Mesendoderm (in vitro differentiated cells): ENCODE data around the gene FSHR.

Source experiments
- DNase-seq: peaks from one replicate; pipeline ENCODE4 v3.0.0; 2013
- H2AK5ac ChIP-seq: 2 replicates; pipeline ENCODE4 v1.6.1; 2013; ENCODE audit warnings: low read length, inconsistent platforms
- H2BK120ac ChIP-seq: 2 replicates; pipeline ENCODE4 v1.6.1; 2013; ENCODE audit warnings: low read depth, mild to moderate bottlenecking, low read length, moderate library complexity, mixed read lengths
- H2BK15ac ChIP-seq: replicated peaks from 2 replicates; pipeline ENCODE4 v1.6.1; 2013; ENCODE audit warnings: low read depth, mild to moderate bottlenecking, moderate library complexity
- H2BK5ac ChIP-seq: 2 replicates; pipeline ENCODE4 v1.6.1; 2013; ENCODE audit warnings: low read length, inconsistent platforms
- H3K18ac ChIP-seq: 2 replicates; pipeline ENCODE4 v1.6.1; 2013; ENCODE audit warnings: mild to moderate bottlenecking, low read length, mixed read lengths
- H3K23ac ChIP-seq: one replicate; pipeline ENCODE4 v1.6.1; 2013; ENCODE audit warnings: low read length
- H3K27ac ChIP-seq: 2 replicates; pipeline ENCODE4 v1.5.1; 2013; ENCODE audit warnings: low read depth, mild to moderate bottlenecking, inconsistent platforms, low read length, moderate library complexity
- H3K27me3 ChIP-seq: 2 replicates; pipeline ENCODE4 v1.6.1; 2013; ENCODE audit warnings: low read length, control low read depth, mild to moderate bottlenecking, inconsistent platforms; ENCODE audit not compliant: insufficient read depth, poor library complexity
- H3K36me3 ChIP-seq: 2 replicates; pipeline ENCODE4 v1.6.1; 2013; ENCODE audit warnings: low read length, inconsistent platforms; ENCODE audit not compliant: control insufficient read depth, insufficient read depth
- H3K4ac ChIP-seq: one replicate; pipeline ENCODE4 v1.6.1; 2013; ENCODE audit warnings: low read depth, mild to moderate bottlenecking, low read length, moderate library complexity
- H3K4me1 ChIP-seq: 2 replicates; pipeline ENCODE4 v1.6.1; 2013; ENCODE audit warnings: low read depth, low read length, inconsistent platforms; ENCODE audit not compliant: control insufficient read depth
- H3K4me2 ChIP-seq: 2 replicates; pipeline ENCODE4 v1.6.1; 2013; ENCODE audit warnings: low read length
- H3K4me3 ChIP-seq: 2 replicates; pipeline ENCODE4 v1.5.1; 2013; ENCODE audit warnings: mild to moderate bottlenecking, low read length
- H3K56ac ChIP-seq: one replicate; pipeline ENCODE4 v1.6.1; 2013; ENCODE audit warnings: low read length
- H3K79me1 ChIP-seq: 2 replicates; pipeline ENCODE4 v1.6.1; 2013; ENCODE audit warnings: low read length, inconsistent platforms
- H3K79me2 ChIP-seq: 2 replicates; pipeline ENCODE4 v1.6.1; 2013; ENCODE audit warnings: mild to moderate bottlenecking, low read length; ENCODE audit not compliant: control insufficient read depth, insufficient read depth
- H3K9ac ChIP-seq: 2 replicates; pipeline ENCODE4 v1.6.1; 2013; ENCODE audit warnings: low read length, inconsistent platforms
- H4K5ac ChIP-seq: one replicate; pipeline ENCODE4 v1.6.1; 2013; ENCODE audit warnings: low read length
- H4K8ac ChIP-seq: one replicate; pipeline ENCODE4 v1.6.1; 2013; ENCODE audit warnings: low read depth, mild to moderate bottlenecking, control low read depth, low read length, moderate library complexity
- WGBS: extraction: QIAGEN DNeasy Blood & Tissue Kit; methylation state at CpG from one replicate; pipeline ENCODE4 v1.1.7; 2013; ENCODE audit warnings: low lambda C conversion rate, missing lambda C conversion rate; ENCODE audit not compliant: insufficient coverage; ENCODE audit errors: extremely low coverage; 5-methylcytosine and 5-hydroxymethylcytosine counted together

Gene FSHR

DNA sequence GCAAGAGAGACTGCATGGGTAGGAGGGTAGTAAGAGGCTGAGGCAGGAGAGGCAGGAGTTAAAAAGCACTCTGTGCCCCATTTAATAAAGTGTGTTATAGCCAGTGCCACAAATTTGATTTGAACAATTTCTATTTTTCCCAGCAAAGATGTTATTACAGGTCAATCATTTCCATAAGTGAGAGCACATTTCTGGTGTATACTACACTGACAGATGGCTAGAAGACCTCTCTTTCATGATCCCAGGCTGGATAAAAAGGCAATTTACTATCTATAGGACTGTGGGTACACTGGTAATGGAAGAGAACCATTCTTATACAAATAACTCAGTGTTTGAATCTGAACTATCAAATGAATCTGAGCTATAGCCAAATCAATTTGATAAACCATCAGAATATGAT lies 176.2 kb downstream of the FSHR start:
- H2BK15ac ChIP-seq: no peak overlapping the region
- no peak for DNase-seq

DNA sequence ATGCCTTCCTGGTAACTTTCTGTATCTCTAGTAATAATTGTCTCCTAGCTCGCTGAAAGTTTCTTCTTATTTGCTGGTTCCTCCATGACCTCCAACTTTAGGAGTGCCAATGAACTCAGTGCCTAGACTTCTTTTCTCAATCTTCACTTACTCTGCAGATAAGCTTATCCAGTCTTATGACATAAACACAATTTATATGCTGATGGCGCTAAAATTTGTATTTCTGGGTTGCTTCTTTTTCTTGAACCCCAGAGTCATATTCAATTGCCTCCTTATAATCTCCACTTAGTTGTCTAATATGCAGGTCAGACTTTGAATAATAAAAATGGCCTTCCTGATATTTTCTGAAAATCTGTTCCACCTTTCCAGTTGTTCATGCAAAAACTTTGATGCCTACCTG lies 182.5 kb downstream of the FSHR start:
- Histone ChIP-seq H2AK5ac (no peak overlapping the region), H3K56ac (no peak overlapping the region), H3K4me1 (no peaks in the 10 kb centered on the region), H4K5ac (no peak overlapping the region), H2BK120ac (no peak overlapping the region), H3K9ac (no peak overlapping the region), H4K8ac (no peak overlapping the region), H3K27me3 (no peaks in the 10 kb centered on the region), H3K18ac (no peak overlapping the region), H3K79me2 (no peaks in the 10 kb centered on the region), H3K4me2 (no peak overlapping the region), H3K4me3 (no peak overlapping the region), H3K36me3 (no peaks in the 10 kb centered on the region), H3K23ac (no peak overlapping the region), H3K4ac (no peak overlapping the region), H3K79me1 (no peaks in the 10 kb centered on the region), H2BK5ac (no peak overlapping the region), H2BK15ac (no peak overlapping the region), H3K27ac (no peak overlapping the region)
- WGBS: no CpG with 5 or more reads among the region's 2 CpGs
- DNase-seq: no peak

More for the DNA sequence above, 176.2 kb downstream of the FSHR start:
- H2BK5ac ChIP-seq: no peak overlapping the region
- H3K56ac ChIP-seq: no peak overlapping the region
- H3K36me3 ChIP-seq: no peaks in the 10 kb centered on the region
- no peak overlapping the region for H3K9ac ChIP-seq
- no peak overlapping the region for H3K4me3 ChIP-seq
- H3K18ac ChIP-seq: no peak overlapping the region
- no peak overlapping the region for H3K27ac ChIP-seq
- H3K79me1 ChIP-seq: no peaks in the 10 kb centered on the region
- no peak overlapping the region for H3K4me2 ChIP-seq
- H3K27me3 ChIP-seq: no peaks in the 10 kb centered on the region
- H3K79me2 ChIP-seq: no peaks in the 10 kb centered on the region
- no peak overlapping the region for H2AK5ac ChIP-seq
- H3K4me1 ChIP-seq: no peaks in the 10 kb centered on the region
- no peak overlapping the region for H3K4ac ChIP-seq
- H4K5ac ChIP-seq: no peak overlapping the region
- no peak overlapping the region for H3K23ac ChIP-seq
- no peak overlapping the region for H2BK120ac ChIP-seq
- H4K8ac ChIP-seq: no peak overlapping the region

DNA sequence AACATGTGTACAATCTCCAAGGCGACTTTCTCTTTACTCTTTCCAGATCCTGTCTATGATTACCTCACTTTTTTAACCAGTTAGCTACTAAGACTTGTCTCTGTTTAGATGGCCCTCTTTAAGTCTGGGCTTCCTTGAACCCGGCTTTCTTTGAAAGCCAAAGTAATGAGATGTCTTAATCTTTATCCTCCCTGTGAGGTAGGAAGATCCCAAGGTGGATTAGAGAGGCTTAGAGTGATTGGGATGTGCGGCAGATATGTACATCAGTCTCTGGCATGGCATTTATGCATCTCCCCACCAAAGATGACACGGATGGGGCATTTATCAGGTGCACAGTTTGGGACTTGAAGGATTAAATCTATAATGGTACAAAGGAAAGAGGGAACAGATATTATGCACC lies 186.3 kb downstream of the FSHR start:
- H3K18ac ChIP-seq: no peak overlapping the region

DNA sequence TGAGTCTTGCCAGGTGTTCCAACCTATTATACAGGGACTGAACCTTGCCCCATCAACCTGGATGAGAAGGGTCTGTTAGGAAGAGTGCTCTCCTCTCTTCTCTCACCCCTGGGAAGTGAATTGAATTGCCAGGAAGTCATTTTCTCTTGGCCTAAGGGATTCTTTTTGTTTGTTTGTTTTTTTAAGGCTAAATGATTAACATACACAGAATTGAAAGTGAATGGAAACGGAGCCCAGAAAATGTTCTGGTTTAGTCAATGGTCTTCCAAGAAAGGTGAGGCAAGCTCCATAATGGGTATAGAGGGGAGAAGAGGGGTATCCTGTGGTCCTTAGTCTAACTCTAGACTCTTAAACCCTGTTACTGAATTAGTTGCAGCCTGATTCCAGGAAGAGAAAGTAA lies 189.1 kb downstream of the FSHR start:
- no peaks in the 10 kb centered on the region for H3K4me1 ChIP-seq
- H3K36me3 ChIP-seq: no peaks in the 10 kb centered on the region
- WGBS: no CpG with 5 or more reads among the region's 1 CpG
- DNase-seq: peak; percentile 2
- H4K5ac ChIP-seq: no peak overlapping the region
- no peak overlapping the region for H2AK5ac ChIP-seq
- H2BK15ac ChIP-seq: no peak overlapping the region
- no peak overlapping the region for H3K56ac ChIP-seq
- H3K18ac ChIP-seq: no peak overlapping the region
- no peak overlapping the region for H3K4ac ChIP-seq
- no peaks in the 10 kb centered on the region for H3K79me2 ChIP-seq
- H3K79me1 ChIP-seq: no peaks in the 10 kb centered on the region
- no peaks in the 10 kb centered on the region for H3K27me3 ChIP-seq
- no peak overlapping the region for H2BK120ac ChIP-seq
- H3K27ac ChIP-seq: no peak overlapping the region
- H3K9ac ChIP-seq: no peak overlapping the region
- no peak overlapping the region for H2BK5ac ChIP-seq
- H3K23ac ChIP-seq: no peak overlapping the region
- H4K8ac ChIP-seq: no peak overlapping the region
- no peak overlapping the region for H3K4me2 ChIP-seq
- H3K4me3 ChIP-seq: no peak overlapping the region

More for the DNA sequence above, 186.3 kb downstream of the FSHR start:
- Histone ChIP-seq H3K4ac (no peak overlapping the region), H3K56ac (no peak overlapping the region), H2BK5ac (no peak overlapping the region), H2BK120ac (no peak overlapping the region), H3K36me3 (no peaks in the 10 kb centered on the region), H3K27me3 (no peaks in the 10 kb centered on the region), H2AK5ac (no peak overlapping the region), H4K8ac (no peak overlapping the region), H3K79me2 (no peaks in the 10 kb centered on the region), H3K27ac (no peak overlapping the region), H3K4me3 (no peak overlapping the region), H3K4me1 (no peaks in the 10 kb centered on the region), H4K5ac (no peak overlapping the region), H3K79me1 (no peaks in the 10 kb centered on the region), H3K4me2 (no peak overlapping the region), H3K9ac (no peak overlapping the region), H3K23ac (no peak overlapping the region), H2BK15ac (no peak overlapping the region)
- DNase-seq: no peak
- WGBS: no CpG with 5 or more reads among the region's 4 CpGs

DNA sequence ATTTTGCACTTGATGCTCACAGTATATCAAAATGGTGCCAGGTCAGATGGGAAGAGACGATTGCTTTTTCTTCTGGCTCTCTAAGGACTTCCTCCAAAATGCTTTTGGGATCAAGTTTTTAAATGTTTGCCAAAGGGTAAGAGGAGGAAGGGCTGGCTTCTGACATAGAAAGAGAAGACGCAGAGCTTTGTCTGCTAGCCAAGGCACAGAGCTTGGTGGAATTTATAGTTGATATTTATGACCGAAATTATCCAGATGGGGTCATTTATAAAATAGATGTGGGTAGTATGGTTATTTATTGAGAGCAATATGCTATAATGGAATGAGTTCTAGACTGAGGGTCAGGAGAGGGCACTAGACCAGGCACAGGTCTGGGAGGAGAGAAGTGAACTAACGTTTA lies 193.3 kb downstream of the FSHR start:
- H2AK5ac ChIP-seq: no peak overlapping the region
- no peak for DNase-seq
- H4K5ac ChIP-seq: no peak overlapping the region
- no peak overlapping the region for H3K4ac ChIP-seq
- no peak overlapping the region for H3K23ac ChIP-seq
- H3K27ac ChIP-seq: no peak overlapping the region
- 100% methylated on average over 1 of the region's 4 CpGs for WGBS
- no peaks in the 10 kb centered on the region for H3K79me2 ChIP-seq
- no peaks in the 10 kb centered on the region for H3K79me1 ChIP-seq
- H3K56ac ChIP-seq: no peak overlapping the region
- H4K8ac ChIP-seq: no peak overlapping the region
- no peak overlapping the region for H3K4me2 ChIP-seq
- H3K27me3 ChIP-seq: no peaks in the 10 kb centered on the region
- H3K4me3 ChIP-seq: no peak overlapping the region
- no peak overlapping the region for H3K9ac ChIP-seq
- H3K4me1 ChIP-seq: no peaks in the 10 kb centered on the region
- no peak overlapping the region for H3K18ac ChIP-seq
- no peak overlapping the region for H2BK120ac ChIP-seq
- H2BK15ac ChIP-seq: no peak overlapping the region
- H2BK5ac ChIP-seq: no peak overlapping the region
- H3K36me3 ChIP-seq: no peaks in the 10 kb centered on the region

DNA sequence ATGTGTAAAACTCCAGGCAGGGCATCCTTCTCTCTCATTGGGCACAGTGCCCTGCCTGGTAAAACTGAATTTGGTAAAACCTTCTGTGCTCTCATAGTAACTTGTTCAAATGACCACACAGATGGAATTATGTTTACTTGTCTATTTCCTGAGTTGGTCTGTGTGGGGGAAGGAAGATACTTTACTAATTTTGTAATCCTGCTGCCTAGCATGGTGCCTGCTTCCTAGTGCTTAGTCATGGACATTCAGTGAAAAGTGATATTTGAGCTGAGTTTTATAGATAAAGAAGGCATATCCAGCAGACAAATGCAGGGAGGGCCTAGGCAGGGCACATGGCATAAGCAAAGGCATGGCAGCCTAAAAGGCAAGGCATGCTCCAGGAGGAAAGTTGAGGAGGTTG lies 199.4 kb downstream of the FSHR start:
- Histone ChIP-seq H2AK5ac (no peak overlapping the region), H3K56ac (no peak overlapping the region), H3K23ac (no peak overlapping the region), H3K18ac (no peak overlapping the region), H3K4me1 (peaks cover 2% of the 10 kb centered on the region), H3K79me2 (no peaks in the 10 kb centered on the region), H3K27ac (no peak overlapping the region), H2BK120ac (no peak overlapping the region), H3K4ac (no peak overlapping the region), H3K4me2 (no peak overlapping the region), H3K27me3 (no peaks in the 10 kb centered on the region), H2BK5ac (no peak overlapping the region), H3K4me3 (no peak overlapping the region), H4K8ac (no peak overlapping the region), H2BK15ac (no peak overlapping the region), H4K5ac (no peak overlapping the region), H3K9ac (no peak overlapping the region), H3K36me3 (no peaks in the 10 kb centered on the region), H3K79me1 (no peaks in the 10 kb centered on the region)
- DNase-seq: no peak
